Neutrophil (primary cell): ENCODE measurements around the gene ADAMTS17.

ENCODE experiments used
- H3K27ac ChIP-seq: fragments of 200-600 bp; sonication (generic); 2 replicates; pipeline ENCODE4 v1.5.1; 2016; ENCODE audit warnings: mild to moderate bottlenecking, moderate library complexity
- H3K27me3 ChIP-seq: fragments of 200-600 bp; sonication (generic); 2 replicates; pipeline ENCODE4 v1.6.0; 2016; ENCODE audit warnings: mild to moderate bottlenecking
- H3K36me3 ChIP-seq: fragments of 200-600 bp; sonication (generic); 2 replicates; pipeline ENCODE4 v1.5.1; 2017
- H3K4me1 ChIP-seq, 2 experiments: fragments of 200-600 bp in 1 of 2; sonication (generic) in 1 of 2; 1 replicate in 1 of 2; 2 replicates in 1 of 2; pipeline versions ENCODE4 v1.5.1 to v1.6.1; 2013 to 2016; ENCODE audit warnings: low read depth in 1 of 2, low read length in 1 of 2, mild to moderate bottlenecking in 1 of 2, moderate library complexity in 1 of 2; ENCODE audit not compliant: control insufficient read depth in 1 of 2, insufficient read depth in 1 of 2
- H3K4me3 ChIP-seq, 2 experiments: fragments of 200-600 bp in 1 of 2; sonication (generic) in 1 of 2; 1 replicate in 1 of 2; 2 replicates in 1 of 2; pipeline ENCODE4 v1.5.1; 2013 to 2016; ENCODE audit warnings: low read depth in 1 of 2, low read length in 1 of 2, mild to moderate bottlenecking in 1 of 2, moderate library complexity in 1 of 2
- H3K9me3 ChIP-seq: fragments of 200-600 bp; sonication (generic); 2 replicates; pipeline ENCODE4 v1.5.1; 2016
- CTCF ChIP-seq: fragments of 200-600 bp; sonication (generic); IDR thresholded peaks from 2 replicates; pipeline ENCODE4 v1.5.1; 2016; ENCODE audit warnings: antibody characterized with exemption

The ADAMTS17 gene

GRCh38 chr15:100123611-100124010, 218.2 kb downstream of the ADAMTS17 start:
- Histone ChIP-seq H3K4me3 (no peak overlapping the region), H3K36me3 (no peaks in the 10 kb centered on the region), H3K27me3 (no peaks in the 10 kb centered on the region), H3K9me3 (no peaks in the 10 kb centered on the region), H3K27ac (no peak overlapping the region), H3K4me1 (no peaks in the 10 kb centered on the region)
- TF ChIP-seq CTCF: no peak

- H3K27me3 ChIP-seq: no peaks in the 10 kb centered on the region
- H3K4me3 ChIP-seq: no peak overlapping the region
- TF ChIP-seq CTCF: no peak
- no peaks in the 10 kb centered on the region for H3K4me1 ChIP-seq
- H3K27ac ChIP-seq: no peak overlapping the region
- H3K36me3 ChIP-seq: no peaks in the 10 kb centered on the region
- H3K9me3 ChIP-seq: no peaks in the 10 kb centered on the region
Observed at GRCh38 chr15:100121285-100121684, 220.5 kb downstream of the ADAMTS17 start.

- no peak for TF ChIP-seq CTCF
- H3K27me3 ChIP-seq: peaks cover 4% of the 10 kb centered on the region
- H3K4me1 ChIP-seq: no peaks in the 10 kb centered on the region
- no peak overlapping the region for H3K27ac ChIP-seq
- no peak overlapping the region for H3K4me3 ChIP-seq
- no peaks in the 10 kb centered on the region for H3K36me3 ChIP-seq
- no peaks in the 10 kb centered on the region for H3K9me3 ChIP-seq
Observed at GRCh38 chr15:100120111-100120510, 221.7 kb downstream of the ADAMTS17 start.

- TF ChIP-seq CTCF: no peak
- Histone ChIP-seq H3K4me3 (no peak overlapping the region), H3K4me1 (no peaks in the 10 kb centered on the region), H3K27me3 (peaks cover 15% of the 10 kb centered on the region), H3K36me3 (no peaks in the 10 kb centered on the region), H3K9me3 (no peaks in the 10 kb centered on the region), H3K27ac (no peak overlapping the region)
Observed at GRCh38 chr15:100118546-100118945, 223.2 kb downstream of the ADAMTS17 start.

GRCh38 chr15:100116416-100117190, 225.2 kb downstream of the ADAMTS17 start:
- no peaks in the 10 kb centered on the region for H3K9me3 ChIP-seq
- no peak overlapping the region for H3K27ac ChIP-seq
- no peak for TF ChIP-seq CTCF
- no peak overlapping the region for H3K4me3 ChIP-seq
- H3K27me3 ChIP-seq: peaks cover 15% of the 10 kb centered on the region
- no peaks in the 10 kb centered on the region for H3K36me3 ChIP-seq
- H3K4me1 ChIP-seq: no peaks in the 10 kb centered on the region
